GM19099 (cell line): ENCODE measurements around the gene PEX12.

Source experiments
- POLR2A ChIP-seq: IDR thresholded peaks from 3 replicates; pipeline ENCODE4 v1.6.1; 2011; ENCODE audit warnings: low read depth; ENCODE audit not compliant: insufficient read length; ENCODE audit errors: extremely low read depth

The PEX12 gene

GRCh38 chr17:35578197-35578928, at the start of gene PEX12:
Gene PEX12, minus strand, starts transcription at chr17:35578571. Its CDS starts 550 bp downstream, at chr17:35578021.
- peak; percentile 90 for TF ChIP-seq POLR2A

DNA sequence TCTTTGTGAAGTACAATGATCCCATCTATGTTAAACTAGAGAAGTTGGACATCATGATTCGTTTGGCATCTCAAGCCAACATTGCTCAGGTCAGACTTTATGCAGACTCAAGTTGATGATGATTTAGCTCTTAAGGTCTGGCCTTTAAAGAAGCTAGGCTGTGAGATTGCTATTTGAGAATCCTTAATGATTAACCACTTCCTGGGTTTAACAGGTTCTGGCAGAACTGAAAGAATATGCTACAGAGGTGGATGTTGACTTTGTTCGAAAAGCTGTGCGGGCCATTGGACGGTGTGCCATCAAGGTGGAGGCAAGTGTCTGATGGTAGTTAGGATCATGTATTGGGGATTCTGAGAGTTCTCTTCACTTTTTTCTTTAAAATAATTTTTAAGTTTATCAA, 49.0 kb upstream of the PEX12 start:
- no peak for TF ChIP-seq POLR2A

DNA sequence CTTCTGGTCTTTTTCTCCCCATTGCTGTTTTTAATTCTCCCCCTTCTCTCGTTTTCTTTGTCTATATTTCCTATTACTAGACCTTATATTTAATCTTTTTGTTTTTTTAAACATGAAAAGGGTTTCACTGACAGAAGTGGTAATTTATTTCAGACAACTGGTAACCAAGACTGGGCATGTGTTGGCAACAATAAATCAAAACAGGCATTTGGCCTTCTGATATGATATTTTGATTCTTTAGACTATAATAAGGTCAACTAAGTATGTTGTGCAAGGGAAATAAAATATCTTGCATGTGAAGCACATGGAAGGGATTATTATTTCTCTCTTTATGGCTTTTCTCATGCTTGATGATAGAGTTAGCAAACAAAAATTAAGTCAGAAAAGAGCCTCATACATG, 43.4 kb upstream of the PEX12 start:
- TF ChIP-seq POLR2A, result no peak

DNA sequence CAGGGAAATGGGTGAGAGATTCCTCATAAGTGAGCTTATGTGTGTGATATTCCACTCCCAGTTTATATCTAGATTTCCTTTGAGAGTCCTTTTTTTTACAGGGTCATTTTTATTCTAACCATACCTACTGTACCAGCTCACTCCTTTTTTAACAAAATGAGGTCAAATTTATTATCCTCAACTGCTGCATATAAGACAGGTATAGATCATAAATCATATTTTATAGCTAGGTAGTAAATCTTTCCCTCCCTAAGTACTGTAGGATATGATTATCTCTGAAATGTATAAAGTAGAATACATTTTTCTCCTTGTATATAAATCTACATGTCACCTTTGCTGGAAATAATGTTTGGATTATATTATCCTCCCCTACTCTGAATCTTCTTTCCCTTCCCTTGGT, 40.3 kb upstream of the PEX12 start:
- TF ChIP-seq POLR2A, result no peak

GRCh38 chr17:35617505-35617904, 39.1 kb upstream of the PEX12 start:
- TF ChIP-seq POLR2A, result no peak

GRCh38 chr17:35616536-35616935, 38.2 kb upstream of the PEX12 start:
- no peak for TF ChIP-seq POLR2A

- no peak for TF ChIP-seq POLR2A
Observed at GRCh38 chr17:35614810-35615209, 36.4 kb upstream of the PEX12 start.

DNA sequence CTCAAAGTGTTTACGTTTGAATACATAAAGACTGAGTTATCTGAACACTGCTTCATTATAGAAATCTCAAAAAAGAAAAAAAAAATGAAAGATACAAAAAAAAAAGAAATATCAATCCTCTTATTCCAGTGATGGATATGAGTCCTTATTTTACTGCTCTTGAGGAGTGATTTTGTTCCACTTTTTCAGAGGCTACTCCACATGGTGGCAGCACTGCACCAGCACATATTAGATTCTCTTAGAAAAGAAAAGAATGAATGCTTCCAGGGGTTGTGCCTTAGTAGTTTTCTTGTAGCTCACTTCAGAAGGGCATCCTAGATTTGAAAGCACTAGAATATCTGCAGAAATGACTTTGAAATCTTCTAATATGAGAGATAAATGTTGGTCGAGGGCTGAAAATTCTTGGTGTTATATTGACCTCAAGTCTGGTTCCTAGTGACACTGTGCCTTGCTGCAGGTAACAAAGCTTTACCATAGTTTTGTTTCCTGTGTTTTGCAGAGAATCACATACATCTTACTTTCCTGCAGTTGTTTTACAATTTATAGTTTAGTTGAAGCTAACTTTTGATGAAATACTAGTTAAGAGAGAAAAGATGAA, 34.7 kb upstream of the PEX12 start:
- TF ChIP-seq POLR2A, result no peak

- no peak for TF ChIP-seq POLR2A
Observed at GRCh38 chr17:35609831-35610230, 31.5 kb upstream of the PEX12 start.

- TF ChIP-seq POLR2A, result no peak
Observed at GRCh38 chr17:35607239-35607847, 29.0 kb upstream of the PEX12 start.

- TF ChIP-seq POLR2A, result no peak
Observed at GRCh38 chr17:35605678-35606077, 27.3 kb upstream of the PEX12 start.

DNA sequence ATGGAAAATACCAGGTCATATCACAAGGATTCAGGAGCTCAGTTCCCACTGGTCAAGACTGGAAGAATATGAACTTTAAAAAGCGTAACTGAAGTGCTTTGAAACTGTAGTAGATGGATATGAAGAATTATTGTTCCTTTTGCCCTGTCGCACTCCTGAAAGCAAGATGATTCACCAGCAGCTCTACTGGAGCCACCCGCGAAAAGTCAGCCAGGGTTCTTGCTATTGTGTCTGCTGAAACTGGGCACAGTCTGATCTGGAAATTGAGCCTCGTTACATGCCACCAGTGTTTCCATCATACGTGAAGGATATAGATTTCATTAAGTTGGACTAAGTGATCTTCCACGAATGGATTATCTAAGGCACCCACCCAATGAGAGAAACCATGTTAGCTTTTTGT, 25.3 kb upstream of the PEX12 start:
- no peak for TF ChIP-seq POLR2A

GRCh38 chr17:35597604-35598003, 19.2 kb upstream of the PEX12 start:
- TF ChIP-seq POLR2A, result no peak

DNA sequence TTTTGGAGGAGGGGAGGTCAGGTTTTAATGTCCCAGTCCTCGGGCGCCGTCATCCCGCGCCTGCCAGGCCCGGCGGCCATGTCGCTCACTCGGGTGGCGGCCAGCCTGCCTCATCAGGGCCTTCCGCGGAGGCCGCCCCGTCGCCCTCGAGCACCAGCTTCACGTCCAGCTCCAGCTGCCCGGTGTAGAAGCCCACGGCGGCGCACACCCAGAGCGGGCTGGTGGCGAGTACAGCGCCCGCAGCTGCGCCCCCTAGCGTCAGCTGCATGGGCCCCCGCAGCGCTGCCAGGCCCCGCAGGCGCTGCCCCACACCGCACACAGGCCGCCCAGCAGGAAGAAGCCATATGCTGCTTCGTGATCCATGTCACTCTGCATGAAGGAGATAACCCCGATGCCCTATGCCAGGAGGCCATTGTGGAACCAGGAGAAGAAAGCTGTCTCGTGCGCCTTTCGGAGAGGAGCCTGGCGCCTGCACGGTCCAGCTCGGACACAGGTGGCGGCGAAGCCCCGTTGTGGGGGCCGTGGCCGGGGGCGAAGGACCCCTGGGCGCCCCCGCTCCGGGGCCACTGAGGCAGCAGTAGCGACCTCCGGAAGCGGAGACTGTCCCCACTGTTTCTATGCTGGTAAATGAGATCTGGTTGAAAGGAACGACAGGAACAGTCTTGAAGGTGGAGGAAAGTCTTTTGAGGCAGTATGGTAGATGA, 18.3 kb upstream of the PEX12 start:
- TF ChIP-seq POLR2A, result no peak

- no peak for TF ChIP-seq POLR2A
Observed at GRCh38 chr17:35596072-35596471, 17.7 kb upstream of the PEX12 start.

DNA sequence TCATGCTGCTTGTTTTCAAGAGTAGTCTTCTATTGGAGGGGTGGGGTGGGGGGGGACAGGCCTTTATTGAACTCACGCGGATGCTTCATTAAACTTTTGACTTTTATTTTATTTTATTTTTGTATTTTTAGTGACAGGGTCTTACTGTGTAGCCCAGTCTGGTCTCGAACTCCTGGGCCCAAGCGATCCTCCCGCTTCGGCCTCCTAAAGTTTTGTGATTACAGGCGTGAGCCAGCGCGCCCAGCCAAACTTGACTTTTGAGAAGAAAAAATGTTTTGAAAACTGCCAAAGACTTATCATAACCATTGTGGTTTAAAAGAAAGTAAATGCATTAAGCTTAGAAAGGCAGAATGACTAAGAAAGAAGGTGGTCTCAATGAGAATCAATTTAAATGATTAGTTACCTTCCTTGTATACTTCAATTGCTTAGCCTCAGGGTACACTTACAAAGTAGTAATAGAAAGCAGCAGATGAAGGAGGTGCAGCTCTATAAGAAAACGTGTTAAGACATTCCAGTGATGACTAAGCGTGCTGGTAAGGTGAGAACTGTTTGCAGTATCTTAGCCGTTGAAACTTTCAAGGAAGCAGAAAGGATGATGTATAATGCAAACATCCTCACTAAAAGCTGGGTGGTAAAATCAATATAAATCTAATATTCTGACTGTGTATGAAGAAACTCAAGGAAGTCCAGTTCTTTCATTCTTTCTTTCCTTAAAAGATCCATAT, 10.0 kb upstream of the PEX12 start:
- TF ChIP-seq POLR2A, result no peak
